Stimulated activated CD4-positive, alpha-beta T cell treated with anti-CD3 and anti-CD28 coated beads, Interleukin-2, amount 100 ng/mL, for 24 hours (primary cell): ENCODE measurements around the gene TAX1BP3.
"Not testable (repeated sequence)": the region's sequence is repeated elsewhere in the genome, so short reads cannot be mapped to it uniquely, and the experiment has no call there.

Experiments used
- DNase-seq, 2 donors: peaks; one replicate each; pipeline ENCODE4 v3.0.0-alpha.2; 2020

The TAX1BP3 gene

GRCh38 chr17:3668279-3669084 lies at the start of gene TAX1BP3, which contains the start of gene EMC6:
TSS of gene TAX1BP3 (minus strand) at chr17:3668578. CDS start at chr17:3668526, 52 bp downstream.
TSS of gene EMC6 (plus strand) at chr17:3668812. CDS start at chr17:3669147, 335 bp downstream.
- DNase-seq: peak; percentile 98 to 99

GRCh38 chr17:3715296-3715695 lies 46.9 kb upstream of the TAX1BP3 start:
- DNase-seq: no peak

GRCh38 chr17:3712811-3713463 lies 44.6 kb upstream of the TAX1BP3 start:
- DNase-seq: peak in 1 of 2 donors; percentile 50

- peak; percentile 59 to 72 for DNase-seq
Observed at GRCh38 chr17:3710951-3711383, 42.6 kb upstream of the TAX1BP3 start.

- DNase-seq: no peak
Observed at GRCh38 chr17:3708366-3708765, 40.0 kb upstream of the TAX1BP3 start.

GRCh38 chr17:3705718-3705984 lies 37.3 kb upstream of the TAX1BP3 start:
- DNase-seq: not testable (repeated sequence)

- no peak for DNase-seq
Observed at GRCh38 chr17:3704931-3705717, 36.7 kb upstream of the TAX1BP3 start.

- DNase-seq: not testable (repeated sequence)
Observed at GRCh38 chr17:3702041-3702539, 33.7 kb upstream of the TAX1BP3 start.

- DNase-seq: no peak
Observed at GRCh38 chr17:3699951-3700350, 31.6 kb upstream of the TAX1BP3 start.

GRCh38 chr17:3698139-3698538 lies 29.8 kb upstream of the TAX1BP3 start:
- DNase-seq: no peak

- DNase-seq: no peak
Observed at GRCh38 chr17:3697103-3697476, 28.7 kb upstream of the TAX1BP3 start.

- DNase-seq: peak; percentile 43 to 61
Observed at GRCh38 chr17:3695723-3696411, 27.5 kb upstream of the TAX1BP3 start, which contains the start of gene P2RX5. TSS of gene P2RX5 (minus strand) at chr17:3696155. CDS start at chr17:3696005, 150 bp downstream.

GRCh38 chr17:3695129-3695722 lies 26.8 kb upstream of the TAX1BP3 start:
- no peak for DNase-seq

GRCh38 chr17:3693829-3694231 lies 25.5 kb upstream of the TAX1BP3 start:
- peak in 1 of 2 donors; percentile 44 for DNase-seq

- DNase-seq: no peak
Observed at GRCh38 chr17:3693141-3693540, 24.8 kb upstream of the TAX1BP3 start.

- DNase-seq: no peak
Observed at GRCh38 chr17:3692346-3692745, 24.0 kb upstream of the TAX1BP3 start.

GRCh38 chr17:3691617-3692067 lies 23.3 kb upstream of the TAX1BP3 start:
- DNase-seq: no peak

- no peak for DNase-seq
Observed at GRCh38 chr17:3690094-3690715, 21.8 kb upstream of the TAX1BP3 start.

- DNase-seq: no peak
Observed at GRCh38 chr17:3689262-3690093, 21.1 kb upstream of the TAX1BP3 start.

GRCh38 chr17:3688852-3689261 lies 20.5 kb upstream of the TAX1BP3 start:
- no peak for DNase-seq
